ENCODE data around the gene RAB13. TPM values are rescaled to one million over a fixed set of nuclear protein-coding genes. Genes with fewer than 3 reads are reported as not detected.

RAB13 gene
- total and polyA plus RNA-seq, 2 of the 4 experiments (the other 2 are of a cell fraction): 42.3 to 249 TPM

DNA sequence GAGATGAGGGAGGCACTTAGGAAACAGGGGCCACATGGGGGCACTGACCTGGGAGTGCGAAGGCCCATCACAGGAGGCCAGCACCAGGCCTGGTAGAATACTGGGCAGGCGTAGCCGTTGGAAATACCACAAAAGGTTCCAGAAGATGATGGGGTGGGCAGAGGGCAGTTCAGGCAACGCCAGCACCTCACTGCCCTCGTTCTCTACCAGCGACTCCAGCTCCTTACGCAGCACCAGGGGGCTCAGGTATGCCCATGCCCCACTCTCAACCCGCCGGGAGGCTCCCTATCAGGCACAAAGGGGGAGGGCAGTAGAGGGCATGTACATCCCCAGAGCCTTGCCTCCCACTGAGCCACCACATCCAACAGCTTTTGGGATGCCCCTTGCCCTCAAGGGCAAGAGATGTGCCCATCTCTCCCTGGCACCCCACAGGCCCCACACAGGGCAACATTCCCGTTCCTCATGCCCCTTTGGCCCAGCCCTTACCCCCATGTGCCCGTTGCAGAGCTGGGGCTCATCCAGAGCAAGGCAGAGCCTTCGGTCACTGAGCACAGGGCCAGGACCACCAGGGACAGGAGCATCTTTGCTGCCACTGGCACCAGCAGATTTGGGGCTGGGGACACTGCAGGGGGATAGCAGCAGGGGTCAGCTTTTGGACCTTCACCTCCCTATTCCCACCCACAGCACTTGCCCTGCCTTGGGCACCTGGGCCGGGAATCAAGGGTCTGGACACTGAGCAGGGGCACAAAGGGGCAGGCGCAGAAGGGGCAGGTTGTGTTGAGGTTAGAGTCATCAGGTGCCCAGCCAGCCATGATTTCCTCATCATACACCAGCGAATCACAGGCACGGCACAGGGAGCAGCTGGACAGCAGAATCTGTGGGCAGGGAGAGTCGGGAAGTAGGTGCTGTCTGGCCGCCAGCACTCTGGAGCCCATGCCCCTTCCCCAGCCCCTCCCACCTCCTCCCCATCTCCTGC is 53.7 kb downstream of the RAB13 start (continued):
- TF ChIP-seq, protein P1, sequence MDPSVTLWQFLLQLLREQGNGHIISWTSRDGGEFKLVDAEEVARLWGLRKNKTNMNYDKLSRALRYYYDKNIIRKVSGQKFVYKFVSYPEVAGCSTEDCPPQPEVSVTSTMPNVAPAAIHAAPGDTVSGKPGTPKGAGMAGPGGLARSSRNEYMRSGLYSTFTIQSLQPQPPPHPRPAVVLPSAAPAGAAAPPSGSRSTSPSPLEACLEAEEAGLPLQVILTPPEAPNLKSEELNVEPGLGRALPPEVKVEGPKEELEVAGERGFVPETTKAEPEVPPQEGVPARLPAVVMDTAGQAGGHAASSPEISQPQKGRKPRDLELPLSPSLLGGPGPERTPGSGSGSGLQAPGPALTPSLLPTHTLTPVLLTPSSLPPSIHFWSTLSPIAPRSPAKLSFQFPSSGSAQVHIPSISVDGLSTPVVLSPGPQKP (IDR thresholded peaks at IDR 0.05; ENCODE audit: borderline replicate concordance, low read depth, low read length): no peak

Small RNAs within 50 kb of the gene (microRNA-seq; reads per million reads assigned to microRNA genes)
- gene MIR6737 (ENCODE audit: insufficient read depth in 1 of 2, insufficient read length in 1 of 2, unreplicated experiment in 1 of 2): 0 to 2.1 reads per million in 2 experiments

Small RNAs within 50 kb of the gene (small RNA-seq; reads per million reads assigned to genes)
- gene MIR6737: 0 to 0.16 (median 0) reads per million in 5 experiments

Other genes starting within 250 kb of the RAB13 start
- 1.9 and 3.2 TPM in 2 replicates for gene SLC27A3, start 210.9 kb downstream of the RAB13 start, total RNA-seq (2012; rRNA removed)
- 9.3 and 9.6 TPM in 2 replicates for gene SLC27A3, start 210.9 kb downstream of the RAB13 start, polyA plus RNA-seq (2012; rRNA removed)
- gene GATAD2B, start 63.4 kb downstream of the RAB13 start, total RNA-seq (2012; rRNA removed): 3.8 and 5.6 TPM in 2 replicates
- gene GATAD2B, start 63.4 kb downstream of the RAB13 start, polyA plus RNA-seq (2012; rRNA removed): 6.1 and 6.2 TPM in 2 replicates
- 1.8 and 2.5 TPM in 2 replicates for gene DENND4B, start 39.6 kb downstream of the RAB13 start, total RNA-seq (2012; rRNA removed)
- gene DENND4B, start 39.6 kb downstream of the RAB13 start, polyA plus RNA-seq (2012; rRNA removed): 25.2 and 33.3 TPM in 2 replicates
- gene CRTC2, start 27.7 kb downstream of the RAB13 start, total RNA-seq (2012; rRNA removed): 1.9 and 2.7 TPM in 2 replicates
- gene CRTC2, start 27.7 kb downstream of the RAB13 start, polyA plus RNA-seq (2012; rRNA removed): 20.1 and 22.2 TPM in 2 replicates
- gene SLC39A1, start 22.8 kb downstream of the RAB13 start, total RNA-seq (2012; rRNA removed): 94.7 and 97.7 TPM in 2 replicates
- gene SLC39A1, start 22.8 kb downstream of the RAB13 start, polyA plus RNA-seq (2012; rRNA removed): 84.6 and 89.1 TPM in 2 replicates
- gene CREB3L4, start 18.4 kb downstream of the RAB13 start, total RNA-seq (2012; rRNA removed): 4.4 and 6.5 TPM in 2 replicates
- gene CREB3L4, start 18.4 kb downstream of the RAB13 start, polyA plus RNA-seq (2012; rRNA removed): 8.3 and 9.8 TPM in 2 replicates
- 114 and 123 TPM in 2 replicates for gene JTB, start 8.7 kb downstream of the RAB13 start, total RNA-seq (2012; rRNA removed)
- gene JTB, start 8.7 kb downstream of the RAB13 start, polyA plus RNA-seq (2012; rRNA removed): 138 and 153 TPM in 2 replicates
- gene RPS27, start 4.4 kb upstream of the RAB13 start, total RNA-seq (2012; rRNA removed): 320 and 1,119 TPM in 2 replicates
- 5,567 and 6,236 TPM in 2 replicates for gene RPS27, start 4.4 kb upstream of the RAB13 start, polyA plus RNA-seq (2012; rRNA removed)
- under 0.01 TPM in 2 replicates for gene NUP210L, start 168.7 kb upstream of the RAB13 start, total RNA-seq (2012; rRNA removed)
- 0.02 TPM in 1 of 2 replicates, not detected in the other for gene NUP210L, start 168.7 kb upstream of the RAB13 start, polyA plus RNA-seq (2012; rRNA removed)
- gene TPM3, start 205.8 kb upstream of the RAB13 start, total RNA-seq (2012; rRNA removed): 530 and 974 TPM in 2 replicates
- 409 and 438 TPM in 2 replicates for gene TPM3, start 205.8 kb upstream of the RAB13 start, polyA plus RNA-seq (2012; rRNA removed)
- gene CFAP141, start 220.0 kb upstream of the RAB13 start, total RNA-seq (2012; rRNA removed): not detected in 2 replicates
- not detected in 2 replicates for gene CFAP141, start 220.0 kb upstream of the RAB13 start, polyA plus RNA-seq (2012; rRNA removed)
- gene UBAP2L, start 234.6 kb upstream of the RAB13 start, total RNA-seq (2012; rRNA removed): 57.5 and 77.2 TPM in 2 replicates
- 149 and 156 TPM in 2 replicates for gene UBAP2L, start 234.6 kb upstream of the RAB13 start, polyA plus RNA-seq (2012; rRNA removed)